ENCODE results near the gene DHRS12. TPM values are rescaled to one million over a fixed set of nuclear protein-coding genes. Genes with fewer than 3 reads are reported as not detected.

Gene DHRS12
- 3.5 to 4.8 TPM (median 3.8 TPM) in 5 replicates for total RNA-seq (2022; extraction: Qiagen RNA extraction; ENCODE audit: low read depth)

GRCh38 chr13:51803422-51804294, at the start of gene DHRS12:
TSS of gene DHRS12 (minus strand) at chr13:51804163. CDS start at chr13:51799659, 4,504 bp downstream.

GRCh38 chr13:51844862-51845573, 41.1 kb upstream of the DHRS12 start, which contains the start of gene TMEM272:
TSS of gene TMEM272 (minus strand) at chr13:51845177. CDS start at chr13:51838530, 6,647 bp downstream.

Other genes with a start within 250 kb of the DHRS12 start
- gene WDFY2, start 219.7 kb downstream of the DHRS12 start, total RNA-seq (2022; extraction: Qiagen RNA extraction; ENCODE audit: low read depth), result 2.1 to 3.5 TPM (median 2.8 TPM) in 5 replicates
- not detected in 5 replicates for gene TMEM272, start 41.0 kb upstream of the DHRS12 start, total RNA-seq (2022; extraction: Qiagen RNA extraction; ENCODE audit: low read depth)
- gene CCDC70, start 57.8 kb upstream of the DHRS12 start, total RNA-seq (2022; extraction: Qiagen RNA extraction; ENCODE audit: low read depth), result 0.07 to 0.14 TPM in 2 of 5 replicates, not detected in the others
- 2.0 to 2.8 TPM (median 2.4 TPM) in 5 replicates for gene ATP7B, start 207.3 kb upstream of the DHRS12 start, total RNA-seq (2022; extraction: Qiagen RNA extraction; ENCODE audit: low read depth)
- 7.8 to 9.7 TPM (median 9.4 TPM) in 5 replicates for gene ALG11, start 208.2 kb upstream of the DHRS12 start, total RNA-seq (2022; extraction: Qiagen RNA extraction; ENCODE audit: low read depth)
- gene UTP14C, start 220.5 kb upstream of the DHRS12 start, total RNA-seq (2022; extraction: Qiagen RNA extraction; ENCODE audit: low read depth), result 6.7 to 8.7 TPM (median 7.7 TPM) in 5 replicates

Data from A549 treated with DMSO at 1 μM for 4 hours (cell line).